H1 (cell line): Measurements from ENCODE around the gene C1orf21. TPM values are rescaled to one million over a fixed set of nuclear protein-coding genes. Genes with fewer than 3 reads are reported as not detected.

ENCODE experiments used
- CTCF ChIA-PET: fragments of 300-600 bp; sonication (Branson Sonifier 250); formaldehyde crosslinking; loops from one replicate; lab custom pipeline; 2021; ENCODE audit not compliant: partially characterized antibody; lab: Charles Lee
- POLR2A ChIA-PET: fragments of 300-600 bp; sonication (Branson Sonifier 250); formaldehyde crosslinking; loops from one replicate; lab custom pipeline; 2021; ENCODE audit warnings: inconsistent platforms; ENCODE audit not compliant: partially characterized antibody; lab: Charles Lee
- DNase-seq, 2 experiments: peaks; one replicate each; pipeline versions ENCODE4 v3.0.0 to v3.0.0-alpha.2; 2010 to 2022; ENCODE audit warnings: low spot score in 2 of 2, low read depth in 1 of 2, mixed read lengths in 1 of 2
- FAIRE-seq: peaks from 2 replicates; lab custom pipeline; 2011; peaks lifted over from hg19 to GRCh38; lab: Jason Lieb, UNC
- H2AFZ ChIP-seq: 2 replicates; pipeline ENCODE4 v1.8.1; 2012; ENCODE audit warnings: low read length, inconsistent platforms
- H2AK5ac ChIP-seq: 2 replicates; pipeline ENCODE4 v1.6.1; 2013; ENCODE audit warnings: low read depth, low read length
- H2BK120ac ChIP-seq: replicated peaks from 2 replicates; pipeline ENCODE3; 2013; ENCODE audit warnings: low read depth, low read length, inconsistent platforms
- H2BK12ac ChIP-seq: 2 replicates; pipeline ENCODE4 v1.6.1; 2013; ENCODE audit warnings: low read depth, low read length
- H2BK15ac ChIP-seq: 2 replicates; pipeline ENCODE4 v1.6.1; 2013; ENCODE audit warnings: low read length
- H2BK20ac ChIP-seq: 2 replicates; pipeline ENCODE4 v1.6.1; 2013; ENCODE audit warnings: low read length
- H2BK5ac ChIP-seq: 2 replicates; pipeline ENCODE4 v1.6.1; 2013; ENCODE audit warnings: low read depth, low read length
- H3K14ac ChIP-seq: 2 replicates; pipeline ENCODE4 v1.6.1; 2013; ENCODE audit warnings: inconsistent platforms; ENCODE audit not compliant: insufficient read length
- H3K18ac ChIP-seq: 2 replicates; pipeline ENCODE4 v1.6.1; 2013; ENCODE audit warnings: low read length; ENCODE audit errors: extremely low read depth
- H3K23ac ChIP-seq: 2 replicates; pipeline ENCODE4 v1.6.1; 2013; ENCODE audit warnings: inconsistent platforms; ENCODE audit not compliant: insufficient read length
- H3K23me2 ChIP-seq: 2 replicates; pipeline ENCODE4 v1.6.1; 2013; ENCODE audit warnings: low read depth, low read length
- H3K27ac ChIP-seq: 2 replicates; pipeline ENCODE4 v1.6.1; 2011; ENCODE audit warnings: low read depth, low read length, inconsistent platforms
- H3K27me3 ChIP-seq, 4 experiments: replicated peaks in 1 of 4; 1 replicate in 1 of 4; 2 replicates in 3 of 4; pipeline versions ENCODE4 v1.6.1 to v1.8.1; 2011 to 2013; ENCODE audit warnings: low read length in 3 of 4, mild to moderate bottlenecking in 3 of 4, inconsistent platforms in 2 of 4, mixed read lengths in 2 of 4, moderate library complexity in 1 of 4; ENCODE audit not compliant: control insufficient read depth in 3 of 4, insufficient read depth in 3 of 4; ENCODE audit errors: extremely low read depth in 1 of 4
- H3K36me3 ChIP-seq, 4 experiments: 2 replicates each; pipeline versions ENCODE4 v1.6.1 to v1.8.1; 2011 to 2013; ENCODE audit warnings: mild to moderate bottlenecking in 4 of 4, low read length in 3 of 4, moderate library complexity in 2 of 4, control low read depth in 1 of 4, inconsistent platforms in 1 of 4; ENCODE audit not compliant: insufficient read depth in 4 of 4, control insufficient read depth in 2 of 4
- H3K4ac ChIP-seq: replicated peaks from 2 replicates; pipeline ENCODE3; 2013; ENCODE audit warnings: low read length, low read depth, mixed read lengths, inconsistent platforms; ENCODE audit not compliant: insufficient read length
- H3K4me1 ChIP-seq, 4 experiments: replicated peaks in 1 of 4; 1 replicate in 1 of 4; 2 replicates in 3 of 4; pipeline versions ENCODE4 v1.6.1 to v1.8.1; 2011 to 2013; ENCODE audit warnings: low read length in 3 of 4, inconsistent platforms in 2 of 4, mixed read lengths in 1 of 4; ENCODE audit not compliant: insufficient read depth in 4 of 4, control insufficient read depth in 3 of 4
- H3K4me2 ChIP-seq, 2 experiments: 2 replicates each; pipeline versions ENCODE4 v1.6.1 to v1.8.1; 2011 to 2013; ENCODE audit warnings: low read depth in 2 of 2, low read length in 2 of 2, control low read depth in 1 of 2, inconsistent platforms in 1 of 2, mild to moderate bottlenecking in 1 of 2; ENCODE audit not compliant: insufficient read depth in 1 of 2
- H3K4me3 ChIP-seq, 4 experiments: fragments of 200-600, 300-600 bp in 1 of 4; sonication (generic), shearing (Covaris generic), sonication (Bioruptor Twin) in 1 of 4; 2 replicates each; pipeline versions ENCODE4 v1.5.1 to v1.8.1; 2011 to 2016; ENCODE audit warnings: low read length in 4 of 4, low read depth in 3 of 4, control low read depth in 2 of 4, inconsistent platforms in 2 of 4, mild to moderate bottlenecking in 2 of 4, mixed read lengths in 1 of 4, moderate library complexity in 1 of 4; ENCODE audit not compliant: insufficient read depth in 2 of 4; ENCODE audit errors: extremely low read depth in 1 of 4
- H3K56ac ChIP-seq: replicated peaks from 2 replicates; pipeline ENCODE3; 2013; ENCODE audit warnings: low read depth, mild to moderate bottlenecking, mixed read lengths, low read length, inconsistent platforms; ENCODE audit not compliant: insufficient read length
- H3K79me1 ChIP-seq: 2 replicates; pipeline ENCODE4 v1.6.1; 2013; ENCODE audit warnings: low read depth, low read length, control low read depth
- H3K79me2 ChIP-seq, 2 experiments: 2 replicates each; pipeline versions ENCODE4 v1.6.1 to v1.8.1; 2012 to 2013; ENCODE audit warnings: low read length in 2 of 2, mild to moderate bottlenecking in 2 of 2, inconsistent platforms in 1 of 2; ENCODE audit not compliant: insufficient read depth in 2 of 2, control insufficient read depth in 1 of 2
- H3K9ac ChIP-seq, 4 experiments: replicated peaks in 1 of 4; 1 replicate in 1 of 4; 2 replicates in 3 of 4; pipeline versions ENCODE4 v1.6.1 to v1.8.1; 2011 to 2013; ENCODE audit warnings: low read depth in 3 of 4, low read length in 3 of 4, control low read depth in 2 of 4, mild to moderate bottlenecking in 2 of 4, moderate library complexity in 2 of 4, inconsistent platforms in 1 of 4; ENCODE audit errors: extremely low read depth in 1 of 4
- H3K9me3 ChIP-seq, 2 experiments: 2 replicates each; pipeline versions ENCODE4 v1.6.1 to v1.8.1; 2012 to 2013; ENCODE audit warnings: mild to moderate bottlenecking in 2 of 2, moderate library complexity in 2 of 2, control low read depth in 1 of 2, inconsistent platforms in 1 of 2, low read depth in 1 of 2, low read length in 1 of 2, mixed read lengths in 1 of 2; ENCODE audit not compliant: insufficient read depth in 2 of 2
- H4K20me1 ChIP-seq, 2 experiments: replicated peaks in 1 of 2; 2 replicates each; pipeline versions ENCODE3 to v1.8.1; 2011 to 2013; ENCODE audit warnings: inconsistent platforms in 2 of 2, low read length in 2 of 2, mild to moderate bottlenecking in 1 of 2; ENCODE audit not compliant: insufficient read depth in 2 of 2, control insufficient read depth in 1 of 2
- H4K5ac ChIP-seq: 2 replicates; pipeline ENCODE4 v1.6.1; 2013; ENCODE audit warnings: low read length, low read depth, mixed read lengths, inconsistent platforms; ENCODE audit not compliant: insufficient read length
- H4K8ac ChIP-seq: 2 replicates; pipeline ENCODE4 v1.8.0; 2013; ENCODE audit warnings: mild to moderate bottlenecking, moderate library complexity, low read length, inconsistent platforms; ENCODE audit not compliant: insufficient read depth; ENCODE audit errors: extremely low read depth
- H4K91ac ChIP-seq: replicated peaks from 2 replicates; pipeline ENCODE3; 2013; ENCODE audit warnings: low read length, mixed read lengths, inconsistent platforms; ENCODE audit not compliant: insufficient read length
- CTBP2 ChIP-seq: IDR thresholded peaks from 2 replicates; pipeline ENCODE4 v1.7.0; 2011; ENCODE audit warnings: borderline replicate concordance, mild to moderate bottlenecking, moderate library complexity, mixed read lengths, low read length; ENCODE audit not compliant: insufficient read depth, insufficient read length
- FOSL1 ChIP-seq: IDR thresholded peaks from 2 replicates; pipeline ENCODE4 v1.6.1; 2011; ENCODE audit warnings: mild to moderate bottlenecking, low read depth, low read length, moderate library complexity; ENCODE audit not compliant: insufficient read depth
- GTF2F1 ChIP-seq: IDR thresholded peaks from 2 replicates; pipeline ENCODE4 v1.6.1; 2012; ENCODE audit warnings: low read depth, low read length, improper control_type of control experiment, borderline replicate concordance
- HDAC2 ChIP-seq, 2 experiments: fragments of 300-600 bp in 1 of 2; sonication (generic) in 1 of 2; IDR thresholded peaks; 2 replicates each; pipeline ENCODE4 v1.6.1; 2011 to 2012; ENCODE audit warnings: low read depth in 2 of 2, low read length in 2 of 2, mild to moderate bottlenecking in 2 of 2, moderate library complexity in 2 of 2, borderline replicate concordance in 1 of 2, inconsistent platforms in 1 of 2
- HDAC6 ChIP-seq: IDR thresholded peaks from one replicate; pipeline ENCODE4 v1.7.1; 2012; ENCODE audit warnings: low read depth, mild to moderate bottlenecking, inconsistent platforms, low read length, moderate library complexity
- RNF2 ChIP-seq: fragments of 200-900, 300-1000 bp; sonication (generic); IDR thresholded peaks from 2 replicates; pipeline ENCODE4 v1.7.1; 2016; ENCODE audit warnings: borderline replicate concordance, low read depth, mild to moderate bottlenecking, antibody characterized with exemption, low read length; ENCODE audit not compliant: poor library complexity, severe bottlenecking; ENCODE audit errors: missing control alignments
- SRF ChIP-seq: IDR thresholded peaks from 2 replicates; pipeline ENCODE4 v1.6.1; 2011; ENCODE audit warnings: mild to moderate bottlenecking, low read depth, low read length, moderate library complexity
- TAF7 ChIP-seq: optimal IDR thresholded peaks from 2 replicates; pipeline ENCODE3; 2011; ENCODE audit warnings: low read depth, mild to moderate bottlenecking, inconsistent platforms, low read length, moderate library complexity, borderline replicate concordance
- TCF12 ChIP-seq: IDR thresholded peaks from 2 replicates; pipeline ENCODE4 v1.6.1; 2011; ENCODE audit warnings: low read depth, mild to moderate bottlenecking, low read length
- WGBS, 2 experiments: shearing (Covaris generic) in 1 of 2; methylation state at CpG; one replicate each; pipeline versions ENCODE4 v1.1.6 to v1.1.7; 2013 to 2015; ENCODE audit warnings: low lambda C conversion rate in 2 of 2, mixed read lengths in 2 of 2, inconsistent platforms in 1 of 2, low coverage in 1 of 2, missing lambda C conversion rate in 1 of 2; ENCODE audit not compliant: insufficient replicate concordance in 2 of 2, insufficient coverage in 1 of 2, insufficient read length in 1 of 2; ENCODE audit errors: extremely low coverage in 1 of 2, missing lambda C conversion rate in 1 of 2; 5-methylcytosine and 5-hydroxymethylcytosine counted together
- polyA plus RNA-seq, 7 experiments: library from polyadenylated mRNA; depleted of rRNA in 3 of 7; stranded (reverse) in 5 of 7; unstranded in 2 of 7; fragments of >200 nt in 5 of 7; fragments of 200-250 nt in 2 of 7; gene quantifications; 1 replicate in 5 of 7; 2 replicates in 1 of 7; 4 replicates in 1 of 7; pipeline versions ENCODE4 v1.2.1 to v1.2.3, GENCODE V29; 2011 to 2013; ENCODE audit warnings: missing spikeins in 2 of 7, mixed read lengths in 2 of 7
- total RNA-seq: library from RNA; stranded (reverse); fragmentation: NEBNext Ultra II Directional; extraction: Animal tissue kit (Norgen Biotek cat#: 25700); gene quantifications from 2 replicates; pipeline ENCODE4 v1.2.1, GENCODE V29; 2021
- TF ChIP-seq, protein P1 (sequence below), 3 experiments: IDR thresholded peaks; 1 replicate in 2 of 3; 2 replicates in 1 of 3; pipeline versions ENCODE4 v1.5.1 to v1.6.1; 2011; ENCODE audit warnings: low read length in 3 of 3, mild to moderate bottlenecking in 3 of 3, inconsistent platforms in 2 of 3, low read depth in 1 of 3, moderate library complexity in 1 of 3; ENCODE audit not compliant: insufficient read depth in 1 of 3; ENCODE audit errors: control extremely low read depth in 1 of 3

Gene C1orf21
- total and polyA plus RNA-seq, 2 of the 8 experiments (the other 6 are each of a cell fraction or from before 2014, with no cell fraction given), result 16.6 to 51.0 TPM

DNA sequence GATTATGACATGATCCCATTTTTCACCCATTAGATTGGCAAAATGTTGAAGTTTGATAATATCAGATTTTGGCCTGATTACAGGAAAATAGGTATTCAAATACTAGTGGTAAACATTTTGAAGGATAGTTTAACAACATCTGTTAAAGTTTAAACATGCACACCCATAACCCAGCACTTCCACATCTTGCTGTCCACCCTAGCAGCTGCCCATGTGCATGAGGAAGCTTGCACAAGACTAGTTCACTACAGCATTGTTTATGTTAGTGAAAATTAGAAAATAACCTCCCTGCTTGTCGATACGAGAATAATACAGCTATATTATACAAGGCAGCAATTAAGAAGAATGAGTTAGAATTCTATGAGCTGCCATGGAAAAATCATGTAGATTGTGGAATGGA lies 127.6 kb downstream of the C1orf21 start:
- Histone ChIP-seq H3K79me1 (no peaks in the 10 kb centered on the region), H2AFZ (no peak overlapping the region), H4K20me1 (no peaks in the 10 kb centered on the region), H3K27me3 (no peaks in the 10 kb centered on the region), H3K18ac (no peak overlapping the region), H3K79me2 (no peaks in the 10 kb centered on the region), H3K9me3 (no peaks in the 10 kb centered on the region), H2BK15ac (no peak overlapping the region), H4K91ac (no peak overlapping the region), H3K27ac (no peak overlapping the region), H3K23ac (no peak overlapping the region), H4K8ac (no peak overlapping the region), H2BK12ac (no peak overlapping the region), H2BK5ac (no peak overlapping the region), H3K4ac (no peak overlapping the region), H2AK5ac (no peak overlapping the region), H3K14ac (no peak overlapping the region), H3K4me3 (no peak overlapping the region), H2BK20ac (no peak overlapping the region), H2BK120ac (no peak overlapping the region), H3K9ac (no peak overlapping the region), H3K23me2 (no peaks in the 10 kb centered on the region), H4K5ac (no peak overlapping the region), H3K4me1 (peaks cover 0 to 2% (median under 1%) of the 10 kb centered on the region in 4 experiments; a peak in 3 of 7 replicates), H3K36me3 (peaks cover 0 to 8% (median 1%) of the 10 kb centered on the region in 4 experiments; a peak in 3 of 8 replicates), H3K4me2 (no peak overlapping the region), H3K56ac (no peak overlapping the region)
- POLR2A ChIA-PET, result no interaction called here
- DNase-seq (no peak), FAIRE-seq (no peak)
- CTCF ChIA-PET, result interaction anchor here (1.7 kb wide), 1 partner anchor 149 kb away, joined by 5 read pairs; no protein-coding TSS in a partner anchor
- WGBS, 2 experiments, result 83% methylated on average over 2 of the region's 2 CpGs; no CpG with 5 or more reads in 1 of the 2 experiments
- TF ChIP-seq CTBP2, result no peak
- TF ChIP-seq HDAC6, result no peak
- TF ChIP-seq HDAC2 (IDR thresholded peaks at IDR 0.05; ENCODE audit: borderline replicate concordance in 1 of 2, low read depth in 2 of 2, low read length in 2 of 2), result no peak
- TF ChIP-seq SRF, result no peak
- no peak for TF ChIP-seq FOSL1
- TF ChIP-seq TAF7, result no peak
- no peak for TF ChIP-seq GTF2F1
- no peak for TF ChIP-seq TCF12
- TF ChIP-seq, protein P1, sequence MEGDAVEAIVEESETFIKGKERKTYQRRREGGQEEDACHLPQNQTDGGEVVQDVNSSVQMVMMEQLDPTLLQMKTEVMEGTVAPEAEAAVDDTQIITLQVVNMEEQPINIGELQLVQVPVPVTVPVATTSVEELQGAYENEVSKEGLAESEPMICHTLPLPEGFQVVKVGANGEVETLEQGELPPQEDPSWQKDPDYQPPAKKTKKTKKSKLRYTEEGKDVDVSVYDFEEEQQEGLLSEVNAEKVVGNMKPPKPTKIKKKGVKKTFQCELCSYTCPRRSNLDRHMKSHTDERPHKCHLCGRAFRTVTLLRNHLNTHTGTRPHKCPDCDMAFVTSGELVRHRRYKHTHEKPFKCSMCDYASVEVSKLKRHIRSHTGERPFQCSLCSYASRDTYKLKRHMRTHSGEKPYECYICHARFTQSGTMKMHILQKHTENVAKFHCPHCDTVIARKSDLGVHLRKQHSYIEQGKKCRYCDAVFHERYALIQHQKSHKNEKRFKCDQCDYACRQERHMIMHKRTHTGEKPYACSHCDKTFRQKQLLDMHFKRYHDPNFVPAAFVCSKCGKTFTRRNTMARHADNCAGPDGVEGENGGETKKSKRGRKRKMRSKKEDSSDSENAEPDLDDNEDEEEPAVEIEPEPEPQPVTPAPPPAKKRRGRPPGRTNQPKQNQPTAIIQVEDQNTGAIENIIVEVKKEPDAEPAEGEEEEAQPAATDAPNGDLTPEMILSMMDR (IDR thresholded peaks at IDR 0.05; ENCODE audit: control extremely low read depth in 1 of 3, insufficient read depth in 1 of 3, low read depth in 1 of 3, low read length in 3 of 3), result no peak
- TF ChIP-seq RNF2, result no peak
